HL-60/S4 (cell line): ENCODE data around the gene RNGTT.

Experiments used
- in situ Hi-C: fragments of 300-500 bp; cut with MboI; formaldehyde crosslinking; loops from 2 replicates; pipeline ENCODE4 v1.14.3; 2022; ENCODE audit warnings: low sequenced_read_pairs

RNGTT gene

GRCh38 chr6:88963139-88964090, at the start of gene RNGTT:
TSS of gene RNGTT (minus strand) at chr6:88963618. CDS start at chr6:88963409, 209 bp downstream.
- in situ Hi-C loops = no loop called here

- in situ Hi-C loops = no loop called here
Measured at GRCh38 chr6:89011436-89011835, 48.0 kb upstream of the RNGTT start.

GRCh38 chr6:89010825-89011224, 47.4 kb upstream of the RNGTT start:
- in situ Hi-C loops = no loop called here

- in situ Hi-C loops = no loop called here
Measured at GRCh38 chr6:89009624-89010059, 46.2 kb upstream of the RNGTT start.

- in situ Hi-C loops = no loop called here
Measured at GRCh38 chr6:89008815-89009374, 45.5 kb upstream of the RNGTT start.

- in situ Hi-C loops = no loop called here
Measured at GRCh38 chr6:89008001-89008814, 44.8 kb upstream of the RNGTT start.

GRCh38 chr6:89007209-89008000, 44.0 kb upstream of the RNGTT start:
- in situ Hi-C loops = no loop called here

GRCh38 chr6:89002523-89002922, 39.1 kb upstream of the RNGTT start:
- in situ Hi-C loops = no loop called here

GRCh38 chr6:88997327-88997726, 33.9 kb upstream of the RNGTT start:
- in situ Hi-C loops = loop anchor here (25.0 kb wide), 1 partner anchor 615 kb away; no protein-coding TSS in a partner anchor

GRCh38 chr6:88992741-88993552, 29.5 kb upstream of the RNGTT start:
- in situ Hi-C loops = loop anchor here (25.0 kb wide), 1 partner anchor 619 kb away; no protein-coding TSS in a partner anchor

- in situ Hi-C loops = loop anchor here (25.0 kb wide), 1 partner anchor 623 kb away; no protein-coding TSS in a partner anchor
Measured at GRCh38 chr6:88989215-88989614, 25.8 kb upstream of the RNGTT start.

GRCh38 chr6:88987922-88988321, 24.5 kb upstream of the RNGTT start:
- in situ Hi-C loops = loop anchor here (25.0 kb wide), 1 partner anchor 624 kb away; no protein-coding TSS in a partner anchor

- in situ Hi-C loops = loop anchor here (25.0 kb wide), 1 partner anchor 626 kb away; no protein-coding TSS in a partner anchor
Measured at GRCh38 chr6:88985901-88986300, 22.5 kb upstream of the RNGTT start.

- in situ Hi-C loops = loop anchor here (5.0 to 25.0 kb wide), 2 partner anchors 258 to 628 kb away; no protein-coding TSS in a partner anchor
Measured at GRCh38 chr6:88984606-88985005, 21.2 kb upstream of the RNGTT start.

GRCh38 chr6:88984152-88984551, 20.7 kb upstream of the RNGTT start:
- in situ Hi-C loops = loop anchor here (5.0 to 25.0 kb wide), 2 partner anchors 258 to 628 kb away; no protein-coding TSS in a partner anchor

- in situ Hi-C loops = loop anchor here (5.0 to 25.0 kb wide), 2 partner anchors 259 to 629 kb away; no protein-coding TSS in a partner anchor
Measured at GRCh38 chr6:88983532-88983931, 20.1 kb upstream of the RNGTT start.

- in situ Hi-C loops = loop anchor here (5.0 to 25.0 kb wide), 2 partner anchors 259 to 629 kb away; no protein-coding TSS in a partner anchor
Measured at GRCh38 chr6:88983129-88983528, 19.7 kb upstream of the RNGTT start.

GRCh38 chr6:88982720-88983119, 19.3 kb upstream of the RNGTT start:
- in situ Hi-C loops = loop anchor here (5.0 to 25.0 kb wide), 2 partner anchors 260 to 630 kb away; no protein-coding TSS in a partner anchor

GRCh38 chr6:88975369-88975768, 12.0 kb upstream of the RNGTT start:
- in situ Hi-C loops = loop anchor here (25.0 kb wide), 1 partner anchor 637 kb away; no protein-coding TSS in a partner anchor
